Right renal cortex interstitium (tissue), 3 donors: ENCODE measurements around the gene RAMP1. TPM values are rescaled to one million over a fixed set of nuclear protein-coding genes. Genes with fewer than 3 reads are reported as not detected.
"Not testable (repeated sequence)": the region's sequence is repeated elsewhere in the genome, so short reads cannot be mapped to it uniquely, and the experiment has no call there.

Source experiments
- DNase-seq, 3 donors: peaks; one replicate each; pipeline ENCODE4 v3.0.0-alpha.2; 2013; ENCODE audit warnings: low read depth in 3 of 3, low spot score in 2 of 3
- polyA plus RNA-seq, 3 donors: library from polyadenylated mRNA; unstranded; fragments of 120-200 nt; gene quantifications; one replicate each; pipeline ENCODE4 v1.2.1, GENCODE V29; 2013; ENCODE audit not compliant: insufficient read length in 3 of 3

The RAMP1 gene
- polyA plus RNA-seq, 3 donors: 2.3 to 6.6 (median 2.7) TPM

- DNase-seq: no peak
These were observed 3.7 kb downstream of the RAMP1 start for GRCh38 chr2:237863102-237863511.

DNA sequence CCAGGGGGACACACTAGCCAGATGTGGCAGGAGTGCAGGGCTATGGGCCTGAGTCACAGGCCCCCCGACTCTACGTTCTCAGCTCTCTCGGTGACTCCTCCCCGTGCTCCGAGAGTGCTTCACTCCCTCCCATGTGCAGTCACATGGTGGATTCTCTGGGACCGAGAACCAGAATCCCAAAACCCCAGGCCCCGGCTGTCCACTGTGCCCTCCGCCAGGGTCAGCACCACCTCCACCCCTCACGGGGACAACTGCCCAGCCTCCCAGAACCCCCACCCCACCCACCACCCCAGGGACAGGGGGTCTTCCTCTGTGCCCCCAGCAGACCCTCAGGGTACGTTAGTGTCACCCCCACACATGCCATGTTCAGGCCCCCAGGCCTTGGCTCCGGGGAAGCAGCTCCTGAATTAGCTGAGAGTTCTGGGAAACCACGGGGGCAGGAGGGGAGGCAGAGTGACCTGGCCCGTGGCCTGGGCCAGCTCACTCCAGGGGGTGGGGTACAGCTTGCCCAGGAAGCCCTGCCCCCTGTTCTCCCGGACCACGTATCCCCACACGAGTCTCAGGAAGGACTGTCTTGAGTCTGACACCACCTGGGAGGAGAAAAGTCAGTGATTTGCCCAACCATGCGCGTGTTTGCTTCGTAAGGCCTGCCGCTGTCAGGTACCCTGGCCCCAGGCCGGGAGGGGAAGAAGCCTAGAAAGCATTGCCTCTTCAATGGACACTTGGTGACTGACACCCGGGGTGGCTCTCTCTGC lies 4.4 kb downstream of the RAMP1 start:
- DNase-seq: no peak

DNA sequence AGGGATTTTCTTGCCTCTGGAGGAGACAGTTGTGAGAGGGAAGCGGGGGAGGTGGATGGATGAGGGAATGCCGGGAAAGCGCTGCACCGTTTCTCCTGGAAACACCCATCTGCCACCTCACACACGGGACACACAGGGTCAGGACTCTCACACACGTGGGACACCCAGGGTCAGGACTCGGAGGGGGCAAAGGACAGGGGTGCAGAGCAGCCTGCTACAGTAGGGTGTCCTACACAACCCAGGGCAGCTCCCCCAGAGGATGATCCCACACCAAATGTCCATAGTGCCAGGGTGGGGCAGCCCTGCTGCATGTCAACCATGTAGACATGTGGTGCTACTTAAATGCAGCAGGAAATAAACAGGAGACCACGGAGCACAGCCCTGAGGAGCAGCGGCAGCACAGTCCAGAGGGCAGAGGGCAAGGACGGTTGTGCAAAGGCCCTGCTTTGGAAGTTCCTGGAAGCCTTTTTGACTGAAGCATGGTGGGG lies 5.1 kb downstream of the RAMP1 start:
- DNase-seq: no peak

- DNase-seq: no peak
These were observed 5.7 kb downstream of the RAMP1 start for GRCh38 chr2:237864940-237865622.

- no peak for DNase-seq
These were observed 6.2 kb downstream of the RAMP1 start for GRCh38 chr2:237865623-237866041.

- no peak for DNase-seq
These were observed 6.7 kb downstream of the RAMP1 start for GRCh38 chr2:237866101-237866621.

GRCh38 chr2:237867465-237867864 lies 8.0 kb downstream of the RAMP1 start:
- DNase-seq: no peak

DNA sequence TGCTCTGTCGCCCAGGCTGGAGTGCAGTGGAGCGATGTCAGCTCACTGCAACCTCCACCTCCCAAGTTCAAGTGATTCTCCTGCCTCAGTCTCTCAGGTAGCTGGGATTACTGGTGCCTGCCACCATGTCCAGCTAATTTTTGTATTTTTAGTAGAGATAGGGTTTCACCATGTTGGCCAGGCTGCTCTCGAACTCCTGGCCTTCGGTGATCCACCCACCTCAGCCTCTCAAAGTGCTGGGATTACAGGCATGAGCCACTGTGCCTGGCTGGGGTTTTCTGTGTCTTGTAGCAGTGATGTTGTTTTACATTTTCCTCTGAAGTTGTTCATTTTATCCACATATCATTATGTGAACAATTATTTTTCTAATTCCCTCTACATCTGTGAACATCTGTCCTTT lies 8.7 kb downstream of the RAMP1 start:
- not testable (repeated sequence) for DNase-seq

DNA sequence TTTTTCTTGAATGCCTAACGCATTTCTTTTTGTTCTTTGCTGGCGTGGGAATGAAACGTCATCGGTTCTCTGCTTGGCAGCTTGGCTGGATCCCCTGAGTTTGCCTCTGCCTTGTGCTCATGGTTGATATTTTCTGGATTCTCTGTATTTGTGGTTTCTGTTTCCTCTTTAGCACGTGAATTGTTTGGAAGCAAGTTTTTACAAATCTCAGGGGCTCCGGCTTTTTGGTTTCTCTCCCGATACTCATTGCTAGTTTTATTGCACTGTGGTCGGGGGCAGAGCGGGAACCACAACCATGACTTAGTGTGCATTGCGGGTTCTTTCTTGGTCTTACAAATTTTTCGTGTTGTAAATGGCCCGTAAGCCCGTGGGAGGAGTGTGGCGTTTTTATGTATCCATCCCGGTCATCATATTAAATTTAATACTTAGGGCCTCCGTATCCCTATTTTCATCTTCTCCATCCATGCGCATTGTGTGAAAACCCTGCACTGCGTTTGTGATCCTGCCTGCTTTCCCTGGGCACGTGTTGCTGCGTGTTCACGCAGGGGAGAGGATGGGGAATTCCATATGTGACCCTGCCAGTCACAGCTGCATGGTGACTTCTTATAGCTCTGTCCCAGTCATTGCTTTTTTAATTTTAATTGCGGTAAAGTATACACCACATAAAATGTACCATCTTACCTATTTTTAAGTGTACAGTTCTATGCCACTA lies 9.4 kb downstream of the RAMP1 start:
- no peak for DNase-seq

- DNase-seq: no peak
These were observed 10.1 kb downstream of the RAMP1 start for GRCh38 chr2:237869343-237870102.

GRCh38 chr2:237870126-237870525 lies 10.7 kb downstream of the RAMP1 start:
- DNase-seq: no peak

- no peak for DNase-seq
These were observed 11.6 kb downstream of the RAMP1 start for GRCh38 chr2:237870754-237871651.

- DNase-seq: no peak
These were observed 12.9 kb downstream of the RAMP1 start for GRCh38 chr2:237872178-237872887.

DNA sequence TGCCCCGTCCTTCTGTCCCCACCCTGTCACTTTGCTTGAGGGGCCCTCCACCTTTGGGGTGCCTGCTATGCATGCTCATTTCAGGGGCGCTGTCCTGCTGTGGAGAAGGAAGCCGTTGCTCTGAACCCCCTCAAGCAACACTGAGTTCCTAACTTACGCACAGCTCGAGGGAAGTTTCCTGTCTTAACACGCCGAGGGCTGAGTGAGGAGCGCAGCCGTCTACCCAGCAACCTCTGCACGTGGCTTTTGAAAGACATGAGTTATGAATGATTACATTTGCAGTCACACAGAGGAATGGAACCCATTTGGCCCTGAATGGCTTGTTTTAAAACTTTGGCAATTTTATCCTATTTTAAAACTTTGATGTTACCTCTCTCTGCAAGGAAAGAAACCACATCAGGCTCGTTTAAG lies 14.0 kb downstream of the RAMP1 start:
- no peak for DNase-seq

- DNase-seq: no peak
These were observed 14.6 kb downstream of the RAMP1 start for GRCh38 chr2:237873897-237874551.

- DNase-seq: no peak
These were observed 15.2 kb downstream of the RAMP1 start for GRCh38 chr2:237874585-237875161.

- DNase-seq: no peak
These were observed 16.0 kb downstream of the RAMP1 start for GRCh38 chr2:237875256-237876060.
